Mammary epithelial cell (primary cell): Measurements from ENCODE around the gene LCE3A.

Source experiments
- CTCF ChIP-seq, 2 donors: IDR thresholded peaks in 1 of 2; conservative IDR thresholded peaks in 1 of 2; 2 replicates each; pipeline ENCODE4 v1.5.1; 2011 to 2012; ENCODE audit warnings: inconsistent platforms in 2 of 2, low read length in 2 of 2, mild to moderate bottlenecking in 2 of 2, control low read depth in 1 of 2, low read depth in 1 of 2; ENCODE audit not compliant: insufficient read depth in 1 of 2; ENCODE audit errors: extremely low read depth in 1 of 2
- EZH2 ChIP-seq: IDR thresholded peaks from 2 replicates; pipeline ENCODE4 v1.6.1; 2012; ENCODE audit warnings: low read length, inconsistent platforms, borderline replicate concordance

DNA sequence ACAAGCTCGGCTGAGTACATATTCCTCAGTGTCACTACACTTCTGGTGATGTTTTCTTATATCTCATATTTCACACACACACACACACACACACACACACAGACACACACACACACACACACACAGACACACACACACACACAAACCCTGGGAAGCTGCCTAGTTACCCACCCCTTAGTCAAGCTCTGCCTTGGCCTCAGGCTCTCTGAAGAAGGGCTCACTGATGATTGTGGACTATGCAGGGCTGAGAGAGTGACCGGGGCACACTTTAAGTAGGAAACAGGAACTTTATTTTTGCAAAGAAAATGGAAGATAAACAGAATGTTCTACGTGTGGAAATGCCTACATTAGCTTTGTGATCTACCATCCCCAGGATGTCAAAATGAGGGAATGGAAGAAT, 21.0 kb upstream of the LCE3A start:
- TF ChIP-seq CTCF (conservative IDR thresholded peaks at IDR 0.05 in 1 of 2, IDR thresholded peaks at IDR 0.05 in 1 of 2; ENCODE audit: extremely low read depth in 1 of 2, insufficient read depth in 1 of 2, low read depth in 1 of 2, low read length in 2 of 2), result no peak
- TF ChIP-seq EZH2, result no peak
